HG03520 (cell line): ENCODE results near the gene SPTBN1.

Experiments used
- ATAC-seq: cut with Tn5 transposase; IDR thresholded peaks from one replicate; pipeline ENCODE4 v1.9.1; 2021; ENCODE audit warnings: mild to moderate bottlenecking, moderate library complexity; ENCODE audit not compliant: unreplicated experiment

Gene SPTBN1

DNA sequence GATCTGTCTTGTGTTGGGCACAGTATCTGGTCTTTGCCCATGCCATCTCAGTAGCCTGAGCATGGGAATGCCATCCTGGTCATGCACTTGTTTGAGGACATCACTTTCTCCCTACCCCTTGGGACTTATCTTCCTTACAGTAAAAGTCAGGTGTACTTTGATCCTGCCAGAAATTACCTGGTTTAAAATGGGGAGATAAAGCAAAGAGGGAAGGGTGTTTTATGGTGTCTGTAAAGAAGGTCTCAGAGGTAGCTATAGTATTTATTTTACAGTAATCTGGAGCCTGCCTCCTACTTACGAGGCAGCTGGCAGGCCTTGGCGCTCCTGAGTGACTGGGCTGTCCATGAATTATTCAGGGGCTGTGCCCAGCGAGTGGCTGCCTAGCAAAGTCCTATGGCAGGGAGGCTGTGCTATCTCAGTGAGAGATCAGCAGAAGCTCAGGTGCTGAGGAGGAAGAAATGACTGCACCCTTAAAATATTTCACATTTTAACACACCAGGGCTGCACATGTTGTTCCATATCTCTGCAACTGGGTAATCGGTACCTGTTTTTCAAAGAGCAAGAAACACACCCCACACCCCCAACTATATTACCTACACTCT is 93.9 kb downstream of the SPTBN1 start:
- no peak for ATAC-seq

- no peak for ATAC-seq
Measured at GRCh38 chr2:54550547-54550946, 94.4 kb downstream of the SPTBN1 start.

- peak; percentile 58 for ATAC-seq
Measured at GRCh38 chr2:54551123-54551756, 95.1 kb downstream of the SPTBN1 start.

DNA sequence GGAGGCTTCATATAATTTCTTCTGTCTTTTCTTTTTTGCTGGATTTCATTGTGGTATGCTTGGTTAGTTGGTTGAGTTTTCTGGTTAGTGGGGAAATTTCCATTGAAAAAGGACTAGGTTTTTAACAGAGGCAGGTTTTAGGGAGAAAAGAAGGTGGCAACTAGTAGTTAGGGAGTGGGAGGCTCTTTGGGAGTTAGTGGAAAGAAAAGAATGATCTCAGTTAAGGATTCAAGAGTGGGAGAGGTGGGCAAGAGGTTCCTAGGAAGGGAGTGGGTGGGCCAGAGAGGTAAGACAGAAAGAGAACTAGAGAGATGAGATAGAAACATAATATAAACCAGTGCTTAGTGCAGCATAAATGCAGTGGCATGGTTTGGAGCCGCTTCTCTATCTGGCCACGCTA is 96.9 kb downstream of the SPTBN1 start:
- no peak for ATAC-seq

- no peak for ATAC-seq
Measured at GRCh38 chr2:54553775-54554174, 97.6 kb downstream of the SPTBN1 start.

- no peak for ATAC-seq
Measured at GRCh38 chr2:54555318-54555837, 99.3 kb downstream of the SPTBN1 start.

GRCh38 chr2:54556621-54557121 is 100.5 kb downstream of the SPTBN1 start:
- no peak for ATAC-seq

- no peak for ATAC-seq
Measured at GRCh38 chr2:54557211-54557600, 101.1 kb downstream of the SPTBN1 start.

- ATAC-seq: peak; percentile 33
Measured at GRCh38 chr2:54557601-54558187, 101.6 kb downstream of the SPTBN1 start.

DNA sequence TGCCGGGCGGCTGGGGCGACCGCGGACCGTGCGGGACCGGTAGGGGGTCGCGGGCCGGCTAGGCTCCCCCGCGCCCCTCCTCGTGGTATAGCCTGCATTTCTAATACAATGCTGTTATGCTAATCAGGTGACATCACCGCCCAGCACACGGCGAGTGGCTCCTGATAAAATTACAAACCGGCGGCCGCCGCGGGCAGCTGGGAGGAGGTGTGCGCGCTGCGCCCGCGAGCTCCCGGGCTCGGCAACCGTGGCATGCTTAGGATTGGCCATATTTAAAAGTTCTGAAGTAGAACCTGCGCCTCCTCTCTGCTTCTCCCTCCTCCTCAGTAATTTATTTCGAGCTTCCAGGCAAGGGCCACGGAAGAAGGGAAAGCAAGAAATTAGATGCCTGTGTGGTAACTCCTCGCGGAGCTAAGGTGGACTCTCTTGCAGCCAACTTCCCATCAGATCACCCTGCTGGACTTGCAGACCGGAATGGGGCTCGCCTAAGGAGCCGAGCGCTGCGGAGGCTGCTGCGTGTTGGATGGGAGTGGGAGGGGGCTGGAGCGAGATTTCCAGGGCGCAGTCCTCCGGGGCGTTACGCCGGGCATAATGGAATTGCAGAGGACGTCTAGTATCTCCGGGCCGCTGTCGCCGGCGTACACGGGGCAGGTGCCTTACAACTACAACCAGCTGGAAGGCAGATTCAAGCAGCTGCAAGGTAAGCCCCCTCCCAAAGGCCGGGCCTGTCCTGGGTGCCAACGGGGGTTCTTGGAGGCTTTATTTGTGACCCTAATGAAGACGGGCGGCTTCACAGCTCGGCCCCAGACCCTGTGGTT is 102.3 kb downstream of the SPTBN1 start:
- peak; percentile 43 for ATAC-seq

GRCh38 chr2:54559006-54559445 is 102.9 kb downstream of the SPTBN1 start:
- ATAC-seq: no peak

GRCh38 chr2:54559593-54560145 is 103.5 kb downstream of the SPTBN1 start:
- ATAC-seq: no peak

DNA sequence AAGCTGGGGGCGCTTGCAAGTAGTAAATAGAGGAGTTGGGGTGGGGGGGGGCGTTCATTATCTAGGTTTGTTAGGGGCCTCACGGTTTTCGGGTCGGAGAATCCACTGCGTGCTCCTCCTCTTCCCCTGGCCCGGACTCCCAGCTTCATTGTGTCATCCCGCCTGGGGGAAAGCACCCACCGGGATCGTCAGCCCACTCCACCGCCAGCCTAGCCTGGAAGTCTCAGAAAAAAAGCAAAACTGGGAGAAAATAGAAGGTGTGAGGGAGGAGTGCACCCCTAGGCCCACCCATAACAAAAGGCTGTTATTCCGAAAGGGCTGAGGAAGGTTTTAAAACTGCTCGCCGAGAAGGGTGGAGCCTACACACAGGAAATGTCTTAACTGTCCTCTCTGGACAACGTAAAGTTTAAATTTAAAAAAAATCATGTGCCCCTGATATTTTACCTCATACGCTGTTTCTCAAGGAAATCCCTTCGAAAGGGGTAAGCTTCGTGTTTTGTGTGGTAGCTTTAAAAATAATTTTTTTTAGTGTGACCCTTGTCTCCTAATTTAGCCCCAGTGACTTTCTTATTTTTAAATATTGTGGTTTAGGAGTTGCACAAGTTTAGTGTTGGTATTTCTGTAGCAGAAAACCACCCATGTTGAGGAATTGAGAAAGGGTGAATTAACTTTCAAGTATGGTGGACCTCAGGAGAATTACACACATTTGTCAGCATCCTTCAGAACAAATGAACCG is 104.2 kb downstream of the SPTBN1 start:
- ATAC-seq: peak; percentile 41

DNA sequence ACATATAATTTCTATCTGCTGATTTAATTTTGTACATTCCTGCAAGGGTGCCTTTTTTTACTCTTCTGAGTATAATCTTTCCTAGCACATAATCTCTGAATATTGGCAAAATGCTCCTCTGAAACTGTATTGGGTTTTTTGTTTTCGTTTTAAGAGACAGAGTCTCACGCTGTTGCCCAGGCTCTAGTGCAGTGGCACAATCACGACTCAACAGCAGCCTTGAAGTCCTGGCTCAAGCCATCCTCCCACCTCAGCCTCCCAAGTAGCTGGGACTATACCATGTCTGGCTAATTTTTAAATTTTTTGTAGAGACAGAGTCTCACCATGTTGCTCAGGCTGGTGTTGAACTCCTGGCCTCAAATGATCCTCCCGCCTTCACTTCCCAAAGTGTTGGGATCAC is 104.9 kb downstream of the SPTBN1 start:
- no peak for ATAC-seq

GRCh38 chr2:54564439-54564838 is 108.3 kb downstream of the SPTBN1 start:
- ATAC-seq: no peak

DNA sequence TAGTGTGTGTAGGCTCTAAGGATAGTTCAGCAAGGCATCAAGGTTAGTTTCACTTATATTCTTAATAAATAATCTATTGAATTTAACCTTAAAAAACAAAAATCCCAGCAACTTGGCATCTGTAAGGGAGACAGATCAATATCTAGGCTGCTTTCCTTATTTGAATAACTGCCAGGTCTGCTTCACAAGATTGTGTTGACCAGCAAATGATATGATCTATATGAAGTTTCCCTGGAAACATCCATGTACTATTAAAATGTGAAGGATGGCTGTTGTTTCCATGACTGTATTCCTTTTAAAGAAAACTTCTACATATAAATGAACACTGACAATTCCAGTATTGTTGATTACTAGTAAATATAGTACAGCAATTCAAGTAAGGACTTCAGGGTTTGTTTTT is 109.4 kb downstream of the SPTBN1 start:
- ATAC-seq: no peak

DNA sequence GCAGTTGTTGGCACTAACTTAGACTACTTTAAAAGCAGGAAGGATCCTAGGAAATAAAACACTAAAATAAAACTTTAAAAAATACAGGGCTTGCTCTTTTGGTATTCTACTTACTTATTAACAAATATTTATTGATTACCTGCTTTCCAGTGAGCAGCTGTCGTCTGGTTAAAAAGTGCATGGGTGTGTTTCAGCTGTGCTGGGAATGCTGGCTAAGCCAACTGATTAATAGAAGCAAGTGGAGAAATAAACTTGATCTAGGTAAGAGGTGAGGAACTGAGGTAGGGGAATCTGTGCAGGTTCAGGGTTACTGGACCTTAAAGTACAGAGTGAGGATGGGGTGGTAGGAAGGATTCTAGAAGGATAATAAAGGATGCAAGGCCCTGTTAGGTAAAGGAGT is 110.8 kb downstream of the SPTBN1 start:
- ATAC-seq: no peak

- ATAC-seq: peak; percentile 20
Measured at GRCh38 chr2:54568876-54569321, 112.8 kb downstream of the SPTBN1 start.

GRCh38 chr2:54569745-54570301 is 113.7 kb downstream of the SPTBN1 start:
- no peak for ATAC-seq
